ENCODE measurements around the gene ATAD3B.

Gene ATAD3B

DNA sequence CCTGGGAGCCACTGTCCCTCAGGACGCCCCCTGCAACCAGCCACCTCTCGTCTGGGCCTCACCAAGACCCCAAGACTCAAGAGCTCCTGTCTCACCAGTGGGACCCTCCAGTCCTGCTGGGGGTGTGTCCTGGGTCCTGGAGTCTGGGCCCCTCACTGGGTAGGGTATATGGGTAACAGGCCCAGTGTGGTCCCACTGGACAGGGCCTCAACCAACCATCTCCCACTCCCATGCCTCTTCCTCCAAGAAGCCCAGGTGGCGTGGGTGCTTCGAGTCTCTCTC, 36.8 kb upstream of the ATAD3B start:
- H3K9me3 ChIP-seq (ENCODE audit: control insufficient read depth in 1 of 2, low read length in 2 of 2), result no peaks in the 10 kb centered on the region
- peaks cover 0 to 7% of the 10 kb centered on the region in 2 donors for H3K36me3 ChIP-seq (ENCODE audit: control insufficient read depth in 1 of 2, insufficient read depth in 2 of 2, low read length in 2 of 2)
- peaks cover 9 to 82% of the 10 kb centered on the region in 2 donors for H3K4me1 ChIP-seq (ENCODE audit: control insufficient read depth in 1 of 2, insufficient read depth in 2 of 2, low read length in 2 of 2)
- peak overlapping the region; percentile 33 to 60 for H3K4me3 ChIP-seq (ENCODE audit: low read depth in 1 of 2, low read length in 2 of 2)
- peak overlapping the region; percentile 84 for H3K27ac ChIP-seq (ENCODE audit: low read length)
- peaks cover 3% of the 10 kb centered on the region for H3K27me3 ChIP-seq (ENCODE audit: low read depth, low read length)

DNA sequence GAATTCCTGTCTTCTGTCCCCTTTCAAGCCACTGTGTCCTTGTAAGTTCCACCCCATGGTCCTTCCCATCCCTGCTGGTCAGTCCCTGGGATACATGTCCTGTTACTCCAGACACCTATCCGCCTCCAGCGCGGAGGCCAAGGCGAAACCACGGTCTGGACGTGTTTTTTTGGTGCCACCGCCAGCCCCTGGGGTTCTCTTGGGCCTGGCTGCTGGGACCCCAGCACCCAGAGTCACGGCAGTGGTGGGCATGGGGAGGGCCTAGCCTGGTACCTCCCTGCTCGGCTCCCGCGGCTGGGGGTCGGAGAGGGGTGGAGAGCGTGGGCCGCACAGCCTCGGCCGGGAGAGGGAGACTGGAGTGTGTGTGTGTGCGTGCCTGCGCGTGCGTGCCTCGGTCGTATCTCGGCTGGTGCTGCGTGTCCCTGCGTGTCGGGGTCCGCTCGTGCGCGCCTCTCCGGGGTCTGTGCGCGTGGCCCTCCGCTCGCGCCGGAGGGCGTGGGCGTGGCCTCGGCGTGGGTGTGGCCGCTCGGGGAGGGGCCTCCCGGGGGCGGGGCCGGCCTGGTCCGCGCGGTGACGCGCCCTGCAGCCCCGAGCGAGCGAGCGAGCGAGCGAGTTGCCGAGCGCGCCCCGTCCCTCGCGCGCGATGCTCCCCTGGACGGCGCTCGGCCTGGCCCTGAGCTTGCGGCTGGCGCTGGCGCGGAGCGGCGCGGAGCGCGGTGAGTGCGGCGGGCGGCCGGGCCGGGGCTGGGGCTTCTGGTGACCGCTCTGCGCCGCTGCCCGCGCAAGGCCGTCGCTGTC, 36.3 kb upstream of the ATAD3B start, which contains the start of gene VWA1:
Gene VWA1 (plus strand): TSS at position 585 of the 798 bp plus-strand sequence. CDS start 59 bp downstream, at position 644.
- Histone ChIP-seq H3K27ac (ENCODE audit: low read length) (peak within 1 kb of the TSS; percentile 84), H3K4me1 (ENCODE audit: control insufficient read depth in 1 of 2, insufficient read depth in 2 of 2, low read length in 2 of 2) (peaks cover 6 to 78% of the 10 kb centered on the region in 2 donors), H3K36me3 (ENCODE audit: control insufficient read depth in 1 of 2, insufficient read depth in 2 of 2, low read length in 2 of 2) (peaks cover 0 to 7% of the 10 kb centered on the region in 2 donors), H3K9me3 (ENCODE audit: control insufficient read depth in 1 of 2, low read length in 2 of 2) (no peaks in the 10 kb centered on the region), H3K27me3 (ENCODE audit: low read depth, low read length) (peaks cover 3% of the 10 kb centered on the region), H3K4me3 (ENCODE audit: low read depth in 1 of 2, low read length in 2 of 2) (peak within 1 kb of the TSS; percentile 59 to 70)

DNA sequence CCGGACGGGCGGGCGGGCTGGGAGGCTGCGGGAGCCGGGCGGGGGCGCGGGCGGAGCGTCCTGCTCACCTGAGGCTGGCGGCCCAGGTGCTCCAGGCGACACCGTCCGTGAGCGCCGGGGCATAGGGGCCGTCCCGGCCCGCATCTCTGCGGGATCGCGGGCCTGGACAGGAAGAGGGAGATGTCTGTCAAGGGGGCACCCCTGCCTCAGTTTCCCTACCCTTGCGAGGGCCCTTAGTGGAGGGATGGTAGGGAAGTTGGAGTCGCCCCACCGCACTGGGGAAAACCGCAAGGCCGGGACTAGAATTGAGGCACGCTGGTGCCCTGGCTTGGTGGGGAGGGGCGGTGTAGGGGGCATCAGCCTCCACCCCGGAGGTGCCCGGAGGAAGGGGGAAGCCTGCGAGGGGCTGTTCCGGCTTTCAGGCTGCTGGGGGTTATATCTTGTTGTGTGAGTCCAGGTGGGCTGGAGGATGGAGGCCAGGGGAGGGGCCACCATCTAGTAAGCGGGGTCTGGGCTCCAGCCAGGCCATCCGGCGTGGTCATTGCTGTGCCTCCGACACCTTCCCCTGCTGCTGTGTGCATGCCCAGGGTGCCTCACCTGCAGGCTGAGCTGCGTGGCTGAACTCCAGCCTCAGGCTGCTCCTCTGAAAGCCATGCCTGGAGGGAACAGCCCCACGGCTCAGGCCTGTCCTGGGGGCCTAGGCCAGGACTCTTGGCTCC, 35.5 kb upstream of the ATAD3B start:
- H3K36me3 ChIP-seq (ENCODE audit: control insufficient read depth in 1 of 2, insufficient read depth in 2 of 2, low read length in 2 of 2), result peaks cover 0 to 7% of the 10 kb centered on the region in 2 donors
- H3K4me3 ChIP-seq (ENCODE audit: low read depth in 1 of 2, low read length in 2 of 2), result peak overlapping the region; percentile 59 to 70
- no peaks in the 10 kb centered on the region for H3K9me3 ChIP-seq (ENCODE audit: control insufficient read depth in 1 of 2, low read length in 2 of 2)
- peaks cover 3% of the 10 kb centered on the region for H3K27me3 ChIP-seq (ENCODE audit: low read depth, low read length)
- no peak overlapping the region for H3K27ac ChIP-seq (ENCODE audit: low read length)
- peaks cover 6 to 84% of the 10 kb centered on the region in 2 donors for H3K4me1 ChIP-seq (ENCODE audit: control insufficient read depth in 1 of 2, insufficient read depth in 2 of 2, low read length in 2 of 2)

DNA sequence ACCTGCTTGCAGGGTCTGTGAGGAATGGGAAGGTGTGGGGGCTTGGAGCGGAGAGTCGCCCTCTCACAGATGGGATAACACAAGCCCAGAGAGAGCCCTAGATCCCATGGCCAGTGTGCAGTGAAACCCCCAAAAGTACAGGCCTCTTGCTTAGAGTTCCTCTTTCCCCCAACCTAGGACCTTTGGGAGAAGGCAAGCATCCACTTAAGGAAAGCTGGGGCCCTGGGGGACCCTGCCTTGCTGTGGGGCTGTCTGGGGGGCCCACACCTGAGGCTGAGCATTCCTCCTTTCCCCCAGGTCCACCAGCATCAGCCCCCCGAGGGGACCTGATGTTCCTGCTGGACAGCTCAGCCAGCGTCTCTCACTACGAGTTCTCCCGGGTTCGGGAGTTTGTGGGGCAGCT, 34.9 kb upstream of the ATAD3B start:
- Histone ChIP-seq H3K9me3 (ENCODE audit: control insufficient read depth in 1 of 2, low read length in 2 of 2) (no peaks in the 10 kb centered on the region), H3K36me3 (ENCODE audit: control insufficient read depth in 1 of 2, insufficient read depth in 2 of 2, low read length in 2 of 2) (peaks cover 0 to 7% of the 10 kb centered on the region in 2 donors), H3K4me1 (ENCODE audit: control insufficient read depth in 1 of 2, insufficient read depth in 2 of 2, low read length in 2 of 2) (peaks cover 6 to 84% of the 10 kb centered on the region in 2 donors), H3K4me3 (ENCODE audit: low read depth in 1 of 2, low read length in 2 of 2) (peak overlapping the region; percentile 59 to 70), H3K27me3 (ENCODE audit: low read depth, low read length) (peaks cover 3% of the 10 kb centered on the region), H3K27ac (ENCODE audit: low read length) (no peak overlapping the region)

DNA sequence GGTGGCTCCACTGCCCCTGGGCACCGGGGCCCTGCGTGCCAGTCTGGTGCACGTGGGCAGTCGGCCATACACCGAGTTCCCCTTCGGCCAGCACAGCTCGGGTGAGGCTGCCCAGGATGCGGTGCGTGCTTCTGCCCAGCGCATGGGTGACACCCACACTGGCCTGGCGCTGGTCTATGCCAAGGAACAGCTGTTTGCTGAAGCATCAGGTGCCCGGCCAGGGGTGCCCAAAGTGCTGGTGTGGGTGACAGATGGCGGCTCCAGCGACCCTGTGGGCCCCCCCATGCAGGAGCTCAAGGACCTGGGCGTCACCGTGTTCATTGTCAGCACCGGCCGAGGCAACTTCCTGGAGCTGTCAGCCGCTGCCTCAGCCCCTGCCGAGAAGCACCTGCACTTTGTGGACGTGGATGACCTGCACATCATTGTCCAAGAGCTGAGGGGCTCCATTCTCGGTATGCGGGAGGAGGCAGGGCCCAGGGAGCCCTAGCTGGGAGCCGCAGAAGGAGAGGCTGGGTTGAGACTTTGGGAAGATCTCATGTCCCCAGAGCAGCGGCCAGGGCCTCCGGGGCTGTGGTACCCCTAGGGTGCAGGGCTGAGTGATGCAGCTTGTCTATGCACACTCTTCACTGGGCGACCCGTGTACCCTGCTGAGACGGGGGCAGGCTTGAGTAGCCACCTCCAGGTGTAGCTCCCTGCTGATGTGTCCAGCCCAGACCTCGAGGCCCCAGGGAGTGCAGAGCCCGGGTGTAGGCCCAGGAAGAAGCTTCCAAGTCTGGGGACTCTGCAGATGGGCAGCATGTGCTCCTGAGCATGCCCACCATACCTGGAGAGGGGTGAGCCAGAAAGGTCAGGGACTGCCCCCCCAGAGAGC, 34.3 kb upstream of the ATAD3B start:
- Histone ChIP-seq H3K27me3 (ENCODE audit: low read depth, low read length) (peaks cover 3% of the 10 kb centered on the region), H3K9me3 (ENCODE audit: control insufficient read depth in 1 of 2, low read length in 2 of 2) (no peaks in the 10 kb centered on the region), H3K36me3 (ENCODE audit: control insufficient read depth in 1 of 2, insufficient read depth in 2 of 2, low read length in 2 of 2) (peaks cover 0 to 7% of the 10 kb centered on the region in 2 donors), H3K4me3 (ENCODE audit: low read depth in 1 of 2, low read length in 2 of 2) (peak overlapping the region in 1 of 2 donors; percentile 70), H3K27ac (ENCODE audit: low read length) (no peak overlapping the region), H3K4me1 (ENCODE audit: control insufficient read depth in 1 of 2, insufficient read depth in 2 of 2, low read length in 2 of 2) (peaks cover 6 to 82% of the 10 kb centered on the region in 2 donors)

DNA sequence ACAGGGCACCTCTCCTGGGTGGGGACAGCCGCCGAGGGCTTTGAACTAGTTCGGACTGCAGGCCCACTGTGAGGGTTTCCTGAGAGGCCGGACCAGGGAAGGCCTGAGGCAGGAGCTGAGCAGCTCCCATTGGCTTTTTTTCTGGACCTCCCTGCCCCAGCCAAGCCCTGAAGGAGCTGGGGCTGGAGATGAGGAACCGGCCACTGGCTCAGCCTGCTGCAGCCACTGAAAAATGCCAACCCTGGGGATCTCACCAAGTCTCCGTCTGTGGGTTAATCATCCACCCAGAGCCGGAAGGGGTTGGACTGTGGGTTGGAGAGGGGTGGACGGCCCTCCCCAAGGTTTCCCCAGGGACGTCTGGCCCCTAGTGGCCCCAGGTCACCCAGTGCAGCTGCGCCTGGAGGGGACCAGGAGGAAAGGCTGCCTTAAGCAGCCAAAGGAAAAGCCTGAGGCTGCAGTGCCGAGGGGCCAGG, 33.6 kb upstream of the ATAD3B start:
- H3K4me3 ChIP-seq (ENCODE audit: low read depth in 1 of 2, low read length in 2 of 2), result peak overlapping the region in 1 of 2 donors; percentile 70
- no peaks in the 10 kb centered on the region for H3K9me3 ChIP-seq (ENCODE audit: control insufficient read depth in 1 of 2, low read length in 2 of 2)
- H3K4me1 ChIP-seq (ENCODE audit: control insufficient read depth in 1 of 2, insufficient read depth in 2 of 2, low read length in 2 of 2), result peaks cover 6 to 75% of the 10 kb centered on the region in 2 donors
- peaks cover 0 to 7% of the 10 kb centered on the region in 2 donors for H3K36me3 ChIP-seq (ENCODE audit: control insufficient read depth in 1 of 2, insufficient read depth in 2 of 2, low read length in 2 of 2)
- no peak overlapping the region for H3K27ac ChIP-seq (ENCODE audit: low read length)
- H3K27me3 ChIP-seq (ENCODE audit: low read depth, low read length), result peaks cover 3% of the 10 kb centered on the region

DNA sequence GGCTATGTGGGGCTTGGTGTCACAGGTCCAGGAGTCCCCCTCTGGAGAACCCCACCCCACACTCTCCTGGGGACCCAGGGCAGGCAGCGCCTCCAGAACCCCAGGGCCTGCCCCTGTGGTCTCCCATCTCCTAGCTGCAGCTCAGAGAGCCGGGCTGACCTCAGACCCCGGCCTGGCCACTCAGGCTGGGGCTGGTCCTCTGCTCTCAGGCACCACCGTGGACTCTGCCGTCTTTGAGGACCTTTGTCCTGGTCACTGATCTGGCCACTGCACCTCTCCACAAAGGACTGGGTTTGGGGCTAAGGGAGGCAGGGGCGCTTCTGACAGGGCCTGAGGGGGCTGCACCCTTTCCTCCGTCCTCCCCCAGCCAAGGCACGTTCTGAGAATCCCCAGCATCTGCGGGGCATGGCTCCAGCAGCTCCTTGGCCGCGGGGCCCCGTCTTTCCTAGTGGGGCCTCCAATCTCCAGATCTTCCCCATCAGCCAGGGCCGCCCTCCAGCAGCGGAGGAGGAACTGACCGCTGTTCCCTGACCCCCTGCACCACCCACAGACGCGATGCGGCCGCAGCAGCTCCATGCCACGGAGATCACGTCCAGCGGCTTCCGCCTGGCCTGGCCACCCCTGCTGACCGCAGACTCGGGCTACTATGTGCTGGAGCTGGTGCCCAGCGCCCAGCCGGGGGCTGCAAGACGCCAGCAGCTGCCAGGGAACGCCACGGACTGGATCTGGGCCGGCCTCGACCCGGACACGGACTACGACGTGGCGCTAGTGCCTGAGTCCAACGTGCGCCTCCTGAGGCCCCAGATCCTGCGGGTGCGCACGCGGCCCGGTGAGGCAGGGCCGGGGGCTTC, 32.8 kb upstream of the ATAD3B start:
- H3K4me1 ChIP-seq (ENCODE audit: control insufficient read depth in 1 of 2, insufficient read depth in 2 of 2, low read length in 2 of 2), result peaks cover 3 to 67% of the 10 kb centered on the region in 2 donors
- H3K4me3 ChIP-seq (ENCODE audit: low read depth in 1 of 2, low read length in 2 of 2), result no peak overlapping the region
- H3K27me3 ChIP-seq (ENCODE audit: low read depth, low read length), result peaks cover 3% of the 10 kb centered on the region
- no peaks in the 10 kb centered on the region for H3K9me3 ChIP-seq (ENCODE audit: control insufficient read depth in 1 of 2, low read length in 2 of 2)
- H3K36me3 ChIP-seq (ENCODE audit: control insufficient read depth in 1 of 2, insufficient read depth in 2 of 2, low read length in 2 of 2), result peaks cover 0 to 7% of the 10 kb centered on the region in 2 donors
- H3K27ac ChIP-seq (ENCODE audit: low read length), result no peak overlapping the region

DNA sequence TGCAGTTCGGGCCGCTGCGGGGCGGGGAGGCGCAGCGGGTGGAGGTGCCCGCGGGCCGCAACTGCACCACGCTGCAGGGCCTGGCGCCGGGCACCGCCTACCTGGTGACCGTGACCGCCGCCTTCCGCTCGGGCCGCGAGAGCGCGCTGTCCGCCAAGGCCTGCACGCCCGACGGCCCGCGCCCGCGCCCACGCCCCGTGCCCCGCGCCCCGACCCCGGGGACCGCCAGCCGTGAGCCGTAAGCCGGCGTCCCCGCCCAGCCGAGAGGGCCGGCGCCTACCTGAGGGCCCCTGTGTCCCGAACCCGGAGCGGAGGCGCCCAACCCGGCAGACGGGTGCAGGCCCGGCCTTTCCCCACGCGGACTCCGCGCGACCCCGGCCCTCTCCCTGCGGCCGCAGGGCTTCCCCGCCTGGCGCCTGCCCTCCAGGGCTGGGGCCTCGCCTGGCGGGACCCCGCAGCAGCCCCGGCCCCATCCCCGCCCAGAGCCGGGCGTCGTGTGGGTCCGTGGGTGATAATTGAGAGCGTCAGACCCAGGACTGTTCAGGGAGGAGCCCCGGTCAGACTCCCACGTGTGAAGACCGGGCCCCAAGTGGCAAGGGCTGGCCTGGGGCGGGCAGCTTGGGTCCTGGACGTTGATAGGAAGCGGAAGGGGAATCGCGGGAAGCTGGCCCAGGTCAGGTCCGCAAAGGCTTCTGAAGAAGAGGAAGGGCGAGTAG, 31.9 kb upstream of the ATAD3B start:
- Histone ChIP-seq H3K4me1 (ENCODE audit: control insufficient read depth in 1 of 2, insufficient read depth in 2 of 2, low read length in 2 of 2) (peaks cover 0 to 57% of the 10 kb centered on the region in 2 donors), H3K36me3 (ENCODE audit: control insufficient read depth in 1 of 2, insufficient read depth in 2 of 2, low read length in 2 of 2) (peaks cover 0 to 7% of the 10 kb centered on the region in 2 donors), H3K27me3 (ENCODE audit: low read depth, low read length) (peaks cover 3% of the 10 kb centered on the region), H3K9me3 (ENCODE audit: control insufficient read depth in 1 of 2, low read length in 2 of 2) (no peaks in the 10 kb centered on the region), H3K27ac (ENCODE audit: low read length) (no peak overlapping the region), H3K4me3 (ENCODE audit: low read depth in 1 of 2, low read length in 2 of 2) (no peak overlapping the region)

DNA sequence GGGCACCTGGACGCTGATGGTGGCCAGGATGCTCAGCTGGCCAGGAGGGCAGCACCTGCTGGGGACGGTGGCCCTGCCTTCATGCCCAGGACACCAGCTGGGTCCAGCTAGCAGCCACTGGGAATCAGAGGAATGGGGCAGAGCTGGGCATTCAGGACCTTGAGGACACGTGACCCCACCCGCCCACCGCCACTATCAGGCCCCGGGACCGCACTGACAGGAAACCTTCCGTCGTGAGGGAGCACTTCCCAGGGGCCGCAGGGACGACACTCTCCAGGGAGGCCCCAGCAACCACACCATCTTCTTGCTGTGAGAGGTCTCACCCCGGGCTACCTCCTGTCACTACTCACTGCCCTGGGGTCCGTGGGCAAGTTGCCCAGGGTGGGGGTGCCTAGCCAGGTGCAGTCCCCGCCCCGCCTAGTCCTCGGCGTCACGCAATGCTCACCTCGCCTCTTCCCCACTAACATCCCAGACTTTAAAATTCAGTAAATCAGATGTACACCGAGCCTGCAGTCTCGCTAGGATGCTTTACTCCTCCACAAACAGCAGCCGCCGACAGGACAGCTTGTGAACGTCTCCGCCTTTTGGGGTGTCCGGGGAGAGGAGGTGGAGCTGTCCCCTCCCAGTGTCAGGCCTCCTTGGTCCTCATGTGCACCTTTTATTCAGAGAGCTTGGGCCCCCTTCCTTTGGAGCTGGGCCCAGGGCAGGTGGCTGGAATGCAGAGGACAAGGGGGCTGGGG, 31.1 kb upstream of the ATAD3B start:
- H3K27me3 ChIP-seq (ENCODE audit: low read depth, low read length), result peaks cover 3% of the 10 kb centered on the region
- no peak overlapping the region for H3K4me3 ChIP-seq (ENCODE audit: low read depth in 1 of 2, low read length in 2 of 2)
- peaks cover 0 to 7% of the 10 kb centered on the region in 2 donors for H3K36me3 ChIP-seq (ENCODE audit: control insufficient read depth in 1 of 2, insufficient read depth in 2 of 2, low read length in 2 of 2)
- peaks cover 0 to 50% of the 10 kb centered on the region in 2 donors for H3K4me1 ChIP-seq (ENCODE audit: control insufficient read depth in 1 of 2, insufficient read depth in 2 of 2, low read length in 2 of 2)
- H3K27ac ChIP-seq (ENCODE audit: low read length), result no peak overlapping the region
- H3K9me3 ChIP-seq (ENCODE audit: control insufficient read depth in 1 of 2, low read length in 2 of 2), result no peaks in the 10 kb centered on the region

Data from muscle layer of duodenum (tissue), 2 donors.